ENCODE measurements around the gene PACS1. TPM values are rescaled to one million over a fixed set of nuclear protein-coding genes. Genes with fewer than 3 reads are reported as not detected.

Gene PACS1
- total RNA-seq, 1 experiment from 2014 or later: 41.1 TPM

GRCh38 chr11:66233301-66233700 lies 163.2 kb downstream of the PACS1 start:
- CTCF ChIA-PET: interaction anchor here (1.3 kb wide), 1 partner anchor 11 kb away, joined by 4 read pairs; no protein-coding TSS in a partner anchor
- ATAC-seq: no peak

More at GRCh38 chr11:66233301-66233700, 163.2 kb downstream of the PACS1 start:
- ChIA-PET POLR2A (no interaction called here), RAD21 (ENCODE audit: low non-redundant PET in 1 of 2, low total read pairs in 2 of 2, uncharacterized antibody in 2 of 2, unreplicated experiment in 2 of 2) (no interaction called here)
- Histone ChIP-seq H3K79me2 (ENCODE audit: insufficient read depth, low read length) (no peaks in the 10 kb centered on the region), H3K27ac (ENCODE audit: low read depth, low read length) (no peak overlapping the region), H3K4me2 (ENCODE audit: low read length) (no peak overlapping the region), H3K27me3 (ENCODE audit: insufficient read depth, low read length) (no peaks in the 10 kb centered on the region), H3K9me2 (ENCODE audit: insufficient read depth) (no peaks in the 10 kb centered on the region), H3K9me3 (ENCODE audit: control insufficient read depth in 1 of 2, insufficient read depth in 1 of 2, low read depth in 1 of 2, low read length in 2 of 2) (no peaks in the 10 kb centered on the region), H3K36me3 (ENCODE audit: control insufficient read depth in 1 of 2, insufficient read depth in 2 of 2, low read length in 2 of 2) (peaks cover 4 to 7% of the 10 kb centered on the region in 2 experiments; a peak in 2 of 4 replicates), H4K20me1 (ENCODE audit: insufficient read depth) (no peaks in the 10 kb centered on the region), H3K4me3 (replicated peaks in 1 of 2; ENCODE audit: low read depth in 1 of 2, low read length in 2 of 2) (no peak overlapping the region), H3K9ac (ENCODE audit: low read length) (no peak overlapping the region), H3K4me1 (ENCODE audit: control insufficient read depth in 1 of 2, insufficient read depth in 2 of 2, low read length in 2 of 2) (no peaks in the 10 kb centered on the region), H2AFZ (ENCODE audit: low read depth, low read length, poor library complexity, severe bottlenecking) (no peak overlapping the region)
- DNase-seq (ENCODE audit: low read depth, low spot score): no peak
- TF ChIP-seq JUND (IDR thresholded peaks at IDR 0.05): no peak
- TF ChIP-seq REST (IDR thresholded peaks at IDR 0.05; ENCODE audit: low read depth): no peak
- no peak for TF ChIP-seq EZH2 (IDR thresholded peaks at IDR 0.05)
- no peak for TF ChIP-seq ZBTB33 (IDR thresholded peaks at IDR 0.05; ENCODE audit: extremely low read depth, insufficient replicate concordance, low read length)
- TF ChIP-seq SP1 (IDR thresholded peaks at IDR 0.05; ENCODE audit: low read depth): no peak
- TF ChIP-seq POLR2AphosphoS5 (IDR thresholded peaks at IDR 0.05; ENCODE audit: low read depth, low read length): no peak
- TF ChIP-seq, protein P1, sequence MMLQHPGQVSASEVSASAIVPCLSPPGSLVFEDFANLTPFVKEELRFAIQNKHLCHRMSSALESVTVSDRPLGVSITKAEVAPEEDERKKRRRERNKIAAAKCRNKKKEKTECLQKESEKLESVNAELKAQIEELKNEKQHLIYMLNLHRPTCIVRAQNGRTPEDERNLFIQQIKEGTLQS (IDR thresholded peaks at IDR 0.05): no peak
- no peak for TF ChIP-seq TCF7L2 (IDR thresholded peaks at IDR 0.05; ENCODE audit: borderline replicate concordance, extremely low read depth, insufficient read depth, insufficient read length)
- no peak for TF ChIP-seq ZFX (IDR thresholded peaks at IDR 0.05)
- TF ChIP-seq CEBPB (IDR thresholded peaks at IDR 0.05; ENCODE audit: low read depth): no peak
- TF ChIP-seq ZNF274 (IDR thresholded peaks at IDR 0.05; ENCODE audit: low read depth, low read length): no peak
- no peak for TF ChIP-seq CTCF (IDR thresholded peaks at IDR 0.05 in 2 of 3, conservative IDR thresholded peaks at IDR 0.05 in 1 of 3; ENCODE audit: borderline replicate concordance in 1 of 3, insufficient read depth in 1 of 3, low read depth in 2 of 3, low read length in 2 of 3)
- TF ChIP-seq POLR2A (IDR thresholded peaks at IDR 0.05; ENCODE audit: borderline replicate concordance, extremely low read depth, insufficient read depth, insufficient read length): no peak
- TF ChIP-seq, protein P2, sequence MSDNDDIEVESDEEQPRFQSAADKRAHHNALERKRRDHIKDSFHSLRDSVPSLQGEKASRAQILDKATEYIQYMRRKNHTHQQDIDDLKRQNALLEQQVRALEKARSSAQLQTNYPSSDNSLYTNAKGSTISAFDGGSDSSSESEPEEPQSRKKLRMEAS (IDR thresholded peaks at IDR 0.05): no peak
- intact Hi-C loops (cut with micrococcal nuclease): no loop called here
- BruUV-seq (replicated peaks): no TSS peak

Measured in HCT116 (cell line).